K562 (cell line): Measurements from ENCODE around the gene ENTPD8. TPM values are rescaled to one million over a fixed set of nuclear protein-coding genes. Genes with fewer than 3 reads are reported as not detected.

Experiments
- ARID1B ChIP-seq: fragments of 450-650 bp; IDR thresholded peaks from 2 replicates; pipeline ENCODE4 v1.6.1; 2016; ENCODE audit warnings: antibody characterized with exemption, mild to moderate bottlenecking, inconsistent platforms
- CBFB ChIP-seq: sonication (generic); formaldehyde crosslinking; IDR thresholded peaks from 2 replicates; pipeline ENCODE4 v1.4.0; 2020; ENCODE audit warnings: mild to moderate bottlenecking, missing genetic modification reagents
- CHD2 ChIP-seq: IDR thresholded peaks from 2 replicates; pipeline ENCODE4 v1.6.1; 2011; ENCODE audit warnings: low read depth, low read length
- MXD1 ChIP-seq: fragments of 250-450 bp; sonication (Bioruptor Pico); IDR thresholded peaks from 2 replicates; pipeline ENCODE4 v1.8.0; 2021; ENCODE audit warnings: borderline replicate concordance, mild to moderate bottlenecking, moderate library complexity; ENCODE audit not compliant: poor library complexity, severe bottlenecking
- NFE2 ChIP-seq: IDR thresholded peaks from 2 replicates; pipeline ENCODE4 v1.6.1; 2014; ENCODE audit warnings: antibody characterized with exemption, low read depth
- NR2C1 ChIP-seq, 2 experiments: fragments of 450-650 bp; IDR thresholded peaks; 2 replicates each; pipeline ENCODE4 v1.6.1; 2017; ENCODE audit warnings: mild to moderate bottlenecking in 2 of 2, antibody characterized with exemption in 1 of 2, inconsistent platforms in 1 of 2, missing compliant biosample characterization in 1 of 2, missing genetic modification characterization in 1 of 2
- RREB1 ChIP-seq: fragments of 250-450 bp; sonication (Bioruptor Pico); IDR thresholded peaks from 2 replicates; pipeline ENCODE4 v1.4.0; 2020
- TAL1 ChIP-seq: fragments of 450-650 bp; IDR thresholded peaks from 2 replicates; pipeline ENCODE4 v1.6.1; 2016; ENCODE audit warnings: mild to moderate bottlenecking
- ZBTB40 ChIP-seq, 2 experiments: fragments of 450-650 bp in 1 of 2; sonication (generic) in 1 of 2; formaldehyde crosslinking in 1 of 2; IDR thresholded peaks; 2 replicates each; pipeline versions ENCODE4 v1.7.1 to v1.9.0; 2016 to 2022; ENCODE audit warnings: inconsistent platforms in 1 of 2, mild to moderate bottlenecking in 1 of 2, missing genetic modification reagents in 1 of 2
- ZNF507 ChIP-seq: conservative IDR thresholded peaks from 2 replicates; pipeline ENCODE4 v1.6.1; 2017; ENCODE audit warnings: missing genetic modification characterization, missing compliant biosample characterization
- polyA plus RNA-seq, 8 experiments: library from polyadenylated mRNA; depleted of rRNA in 4 of 8; stranded (reverse) in 5 of 8; unstranded in 3 of 8; fragments of >200 nt; fragmentation: Nextera tagmentation in 2 of 8; fragmentation: Illumina TruSeq in 1 of 8; extraction: Ambion mirVana in 2 of 8; extraction: Trizol in 1 of 8; gene quantifications; 2 replicates each; pipeline versions ENCODE4 v1.2.1 to v1.2.3, GENCODE V29; 2011 to 2014; ENCODE audit warnings: inconsistent platforms in 1 of 8, missing spikeins in 1 of 8
- total RNA-seq, 7 experiments: library from RNA; depleted of rRNA in 6 of 7; stranded (reverse); fragments of >200 nt in 6 of 7; fragmentation: Illumina TruSeq in 2 of 7; extraction: Trizol in 2 of 7; gene quantifications; 2 replicates each; pipeline versions ENCODE4 v1.2.1 to v1.2.3, GENCODE V29; 2011 to 2021; ENCODE audit warnings: low replicate concordance in 1 of 7

Gene ENTPD8
- total and polyA plus RNA-seq, 9 of the 15 experiments (the other 6 are each of a cell fraction or from before 2014, with no cell fraction given) = 0.06 to 0.27 (median 0.19) TPM; not detected in 5

DNA sequence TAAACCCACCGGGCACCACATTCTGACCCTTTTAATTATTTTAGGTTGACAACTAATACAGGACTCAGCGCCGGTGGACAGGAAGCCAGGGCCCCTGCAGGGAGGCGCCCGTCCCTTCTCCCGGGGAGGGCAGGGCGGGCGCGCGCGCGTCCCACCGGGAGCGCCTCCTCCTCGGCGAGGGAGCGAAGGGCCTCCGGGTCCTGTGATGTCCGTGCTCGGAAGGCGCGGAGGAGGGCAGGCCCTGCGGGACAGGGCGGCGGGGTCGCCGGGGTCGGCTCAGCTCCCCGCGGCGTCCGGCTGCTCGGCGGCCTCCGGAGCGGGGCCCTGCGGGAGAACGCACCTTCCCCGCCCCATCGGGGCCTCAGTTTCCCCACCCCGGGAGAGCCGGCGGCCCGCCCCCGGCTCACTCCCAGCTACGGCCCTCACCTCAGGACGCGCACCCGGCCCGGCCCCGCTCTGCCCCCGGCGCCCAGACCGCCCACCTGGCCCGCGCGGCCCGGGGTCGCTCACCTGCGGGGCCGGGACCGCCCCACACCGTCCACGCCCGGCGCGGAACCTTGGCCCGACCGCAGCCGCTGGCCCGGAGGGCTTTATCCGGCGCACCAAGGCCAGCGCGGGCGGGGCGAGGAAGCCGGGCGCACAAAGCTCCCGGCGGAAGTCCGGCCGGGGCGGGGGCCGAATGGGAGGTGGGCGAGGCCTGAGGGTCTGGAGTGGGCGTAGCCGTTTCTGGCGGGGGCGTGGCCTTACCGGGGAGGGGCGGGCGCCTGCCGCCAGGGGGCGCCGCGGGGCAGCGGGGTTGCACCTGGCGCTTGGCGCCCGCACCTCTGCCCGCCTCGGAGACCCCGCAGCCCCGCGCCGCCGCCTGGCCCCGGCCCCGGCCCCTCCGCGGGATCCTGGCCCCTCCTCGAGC lies 18.3 kb downstream of the ENTPD8 start, which contains the start of the genes EXD3 and NOXA1 (continued):
- TF ChIP-seq NR2C1 (IDR thresholded peaks at IDR 0.05) (no peak), NR2C1 (tag; IDR thresholded peaks at IDR 0.05) (no peak), ZBTB40 (IDR thresholded peaks at IDR 0.05) (peak; percentile 97), ZBTB40 (CRISPR knock-in tag; IDR thresholded peaks at IDR 0.05) (no peak), TAL1 (no peak), NFE2 (no peak), CHD2 (no peak), MXD1 (CRISPR knock-in tag) (peak; percentile 34), ARID1B (no peak), ZNF507 (tag) (no peak), RREB1 (0 out of 2 replicates have a peak, but pooled peaks have one; percentile 43), CBFB (CRISPR knock-in tag) (no peak)
